ENCODE results near the gene CACNA1S. TPM values are rescaled to one million over a fixed set of nuclear protein-coding genes. Genes with fewer than 3 reads are reported as not detected.

The CACNA1S gene
- total and polyA plus RNA-seq, 10 donors, result 0.04 to 0.17 (median 0.09) TPM; not detected in 7

DNA sequence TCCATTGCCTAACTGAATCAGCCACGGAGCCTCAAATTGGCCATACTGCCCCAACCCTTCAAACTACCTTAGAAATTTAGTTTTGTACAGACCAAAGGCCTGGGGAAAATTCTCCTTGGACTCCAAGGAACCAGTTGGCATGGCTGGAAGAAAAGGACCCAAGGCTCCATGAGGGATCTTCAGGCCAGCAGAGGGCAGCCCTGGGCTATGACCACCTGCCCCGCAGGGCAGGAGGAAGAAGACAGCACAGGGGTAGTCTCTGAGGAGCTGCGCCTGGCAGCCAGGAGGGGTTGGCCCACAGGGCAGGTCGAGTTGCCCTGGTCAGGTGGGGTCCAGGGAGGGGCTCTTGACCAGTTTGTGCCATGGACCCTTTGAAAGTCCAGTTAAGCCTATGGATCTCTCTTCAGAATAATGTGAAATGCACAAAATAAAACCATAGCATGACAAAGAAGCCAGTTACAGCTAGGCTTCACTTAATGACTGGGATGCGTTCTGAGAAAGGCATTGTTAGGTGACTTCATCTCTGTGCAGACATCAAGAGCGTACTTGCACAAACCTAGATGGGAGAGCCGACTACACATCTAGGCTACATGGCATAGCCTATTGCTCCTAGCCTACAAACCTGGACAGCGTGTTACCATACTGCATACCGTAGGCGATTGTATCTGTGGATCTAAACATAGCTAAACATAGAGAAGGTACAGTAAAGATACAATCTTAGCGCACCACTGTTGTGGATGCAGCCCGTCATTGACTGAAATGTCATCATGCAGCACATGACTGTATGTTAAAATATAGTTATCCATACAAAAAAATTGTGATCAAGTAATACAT lies 26.1 kb downstream of the CACNA1S start:
- Histone ChIP-seq H3K9me3 (no peaks in the 10 kb centered on the region), H3K27ac (no peak overlapping the region), H3K4me1 (no peaks in the 10 kb centered on the region), H3K27me3 (replicated peaks in 1 of 7) (peaks cover 0 to 13% (median 0%) of the 10 kb centered on the region in 7 donors), H3K4me3 (no peak overlapping the region), H3K36me3 (no peaks in the 10 kb centered on the region)
- 67 to 78% (median 72%) methylated on average over 12 of the region's 12 CpGs for WGBS, 5 donors
- TF ChIP-seq POLR2AphosphoS5 (IDR thresholded peaks at IDR 0.05), result no peak
- TF ChIP-seq CTCF (IDR thresholded peaks at IDR 0.05 in 8 of 11, conservative IDR thresholded peaks at IDR 0.05 in 3 of 11), result peak in 8 of 11 experiments; percentile 21 to 64 (median 51)
- DNase-seq, result no peak
- intact Hi-C loops (cut with DNase I; ENCODE audit: low total_unique reads), result no loop called here

GRCh38 chr1:201084295-201084694 lies 27.9 kb downstream of the CACNA1S start:
- no peaks in the 10 kb centered on the region for H3K9me3 ChIP-seq
- H3K4me3 ChIP-seq, result no peak overlapping the region
- no peaks in the 10 kb centered on the region for H3K36me3 ChIP-seq
- H3K27me3 ChIP-seq (replicated peaks in 1 of 7), result peaks cover 0 to 13% (median 0%) of the 10 kb centered on the region in 7 donors
- WGBS, 5 donors, result 52 to 64% (median 62%) methylated on average over 6 of the region's 6 CpGs
- DNase-seq, result no peak
- TF ChIP-seq POLR2A (IDR thresholded peaks at IDR 0.05), result no peak
- no peak for TF ChIP-seq CTCF (IDR thresholded peaks at IDR 0.05 in 8 of 11, conservative IDR thresholded peaks at IDR 0.05 in 3 of 11)
- TF ChIP-seq POLR2AphosphoS5 (IDR thresholded peaks at IDR 0.05), result no peak
- no peaks in the 10 kb centered on the region for H3K4me1 ChIP-seq
- H3K27ac ChIP-seq, result no peak overlapping the region
- intact Hi-C loops (cut with DNase I; ENCODE audit: low total_unique reads), result no loop called here

DNA sequence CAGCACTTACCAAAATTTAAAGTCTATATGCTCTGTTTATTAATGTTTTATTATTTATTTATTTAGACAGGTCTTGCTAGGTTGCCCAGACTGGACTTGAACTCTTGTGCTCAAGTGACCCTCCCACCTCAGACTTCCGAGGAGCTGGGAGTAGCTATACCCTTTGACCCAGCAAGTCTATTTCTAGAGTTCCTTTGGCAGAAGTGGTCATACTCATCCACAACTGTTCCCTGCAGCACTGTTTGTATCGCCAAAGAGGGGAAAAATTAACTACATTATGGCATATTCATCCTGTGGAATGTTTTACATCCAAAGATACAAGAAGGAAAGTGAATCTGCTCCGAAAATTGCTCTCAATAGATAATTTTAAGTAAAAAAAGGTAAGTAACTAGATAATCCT lies 28.5 kb downstream of the CACNA1S start:
- Histone ChIP-seq H3K27ac (no peak overlapping the region), H3K9me3 (no peaks in the 10 kb centered on the region), H3K4me3 (no peak overlapping the region), H3K4me1 (no peaks in the 10 kb centered on the region), H3K27me3 (replicated peaks in 1 of 7) (peaks cover 0 to 13% (median 0%) of the 10 kb centered on the region in 7 donors), H3K36me3 (no peaks in the 10 kb centered on the region)
- DNase-seq, result no peak
- WGBS, 5 donors, result 56 to 75% (median 72%) methylated on average over 3 of the region's 3 CpGs
- intact Hi-C loops (cut with DNase I; ENCODE audit: low total_unique reads), result no loop called here
- TF ChIP-seq POLR2A (IDR thresholded peaks at IDR 0.05), result no peak
- no peak for TF ChIP-seq POLR2AphosphoS5 (IDR thresholded peaks at IDR 0.05)
- no peak for TF ChIP-seq CTCF (IDR thresholded peaks at IDR 0.05 in 8 of 11, conservative IDR thresholded peaks at IDR 0.05 in 3 of 11)

- TF ChIP-seq POLR2AphosphoS5 (IDR thresholded peaks at IDR 0.05) (no peak), CTCF (IDR thresholded peaks at IDR 0.05 in 8 of 11, conservative IDR thresholded peaks at IDR 0.05 in 3 of 11) (no peak), POLR2A (IDR thresholded peaks at IDR 0.05) (no peak)
- 88 to 99% (median 95%) methylated on average over 3 of the region's 3 CpGs for WGBS, 5 donors
- Histone ChIP-seq H3K9me3 (no peaks in the 10 kb centered on the region), H3K27ac (no peak overlapping the region), H3K27me3 (replicated peaks in 1 of 7) (peaks cover 0 to 8% (median 0%) of the 10 kb centered on the region in 7 donors), H3K4me3 (no peak overlapping the region), H3K4me1 (no peaks in the 10 kb centered on the region), H3K36me3 (no peaks in the 10 kb centered on the region)
- DNase-seq, result no peak
- intact Hi-C loops (cut with DNase I; ENCODE audit: low total_unique reads), result no loop called here
Measured at GRCh38 chr1:201080135-201080534, 32.1 kb downstream of the CACNA1S start.
